OCI-LY1 (cell line): ENCODE results near the gene UROC1.

ENCODE experiments used
- CTCF ChIP-seq: fragments of 200-600 bp; sonication (generic), shearing (Covaris generic); IDR thresholded peaks from 2 replicates; pipeline ENCODE4 v1.5.1; 2017; ENCODE audit warnings: mild to moderate bottlenecking, antibody characterized with exemption, low read length, moderate library complexity, mixed read lengths
- EZH2 ChIP-seq: fragments of 200-600 bp; sonication (generic), shearing (Covaris generic); IDR thresholded peaks from 2 replicates; pipeline ENCODE4 v1.8.0; 2017; ENCODE audit warnings: borderline replicate concordance, mixed run types, mild to moderate bottlenecking, antibody characterized with exemption, low read length, moderate library complexity, mixed read lengths

GRCh38 chr3:126508564-126508964 lies 9.0 kb downstream of the UROC1 start:
- TF ChIP-seq CTCF (no peak), EZH2 (no peak)
